HepG2 (cell line): ENCODE data around the gene PDILT. TPM values are rescaled to one million over a fixed set of nuclear protein-coding genes. Genes with fewer than 3 reads are reported as not detected.

Experiments used
- ADNP ChIP-seq: sonication (generic); formaldehyde crosslinking; IDR thresholded peaks from 2 replicates; pipeline ENCODE4 v1.4.0; 2020; ENCODE audit warnings: missing genetic modification reagents
- ELF3 ChIP-seq: IDR thresholded peaks from 2 replicates; pipeline ENCODE4 v1.6.1; 2016; ENCODE audit warnings: missing genetic modification reagents, missing compliant biosample characterization
- ETV5 ChIP-seq: IDR thresholded peaks from 2 replicates; pipeline ENCODE4 v1.6.1; 2018; ENCODE audit warnings: missing biosample characterization, missing genetic modification reagents, inconsistent platforms, borderline replicate concordance
- TCF7 ChIP-seq: sonication (generic); IDR thresholded peaks from 2 replicates; pipeline ENCODE4 v1.6.1; 2016; ENCODE audit warnings: antibody characterized with exemption, low read depth
- ZNF136 ChIP-seq: sonication (generic); formaldehyde crosslinking; IDR thresholded peaks from 2 replicates; pipeline ENCODE4 v1.8.1; 2022; ENCODE audit warnings: low read depth, mild to moderate bottlenecking, moderate library complexity, missing genetic modification reagents
- ZNF550 ChIP-seq: sonication (generic); formaldehyde crosslinking; IDR thresholded peaks from 2 replicates; pipeline ENCODE4 v1.4.0; 2020; ENCODE audit warnings: mild to moderate bottlenecking, missing genetic modification reagents, borderline replicate concordance
- ZNF772 ChIP-seq: sonication (generic); formaldehyde crosslinking; IDR thresholded peaks from 2 replicates; pipeline ENCODE4 v1.5.0; 2020; ENCODE audit warnings: mild to moderate bottlenecking, missing genetic modification reagents
- ZNF777 ChIP-seq: sonication (generic); formaldehyde crosslinking; IDR thresholded peaks from 2 replicates; pipeline ENCODE4 v1.4.0; 2020; ENCODE audit warnings: missing genetic modification reagents
- ZSCAN22 ChIP-seq: sonication (generic); formaldehyde crosslinking; IDR thresholded peaks from 2 replicates; pipeline ENCODE4 v1.4.0; 2020; ENCODE audit warnings: mild to moderate bottlenecking, missing genetic modification reagents
- polyA plus RNA-seq, 8 experiments: library from polyadenylated mRNA; depleted of rRNA in 3 of 8; stranded (reverse) in 7 of 8; unstranded in 1 of 8; fragments of >200 nt; fragmentation: Illumina TruSeq in 4 of 8; extraction: Trizol in 4 of 8; gene quantifications; 2 replicates each; pipeline versions ENCODE4 v1.2.1 to v1.2.3, GENCODE V29; 2011 to 2016; ENCODE audit warnings: low read depth in 4 of 8, missing spikeins in 1 of 8, mixed read lengths in 1 of 8; ENCODE audit not compliant: insufficient read depth in 1 of 8
- total RNA-seq, 5 experiments: library from RNA; depleted of rRNA; stranded (reverse); fragments of >200 nt; fragmentation: Illumina TruSeq; extraction: Trizol; gene quantifications; 2 replicates each; pipeline ENCODE4 v1.2.3, GENCODE V29; 2016; ENCODE audit warnings: low read depth in 1 of 5
- TF ChIP-seq, protein P1 (sequence below): sonication (generic); formaldehyde crosslinking; IDR thresholded peaks from 2 replicates; pipeline ENCODE4 v1.9.0; 2021; ENCODE audit warnings: mild to moderate bottlenecking, missing genetic modification reagents
- TF ChIP-seq, protein P2 (sequence below): sonication (generic); formaldehyde crosslinking; IDR thresholded peaks from 2 replicates; pipeline ENCODE4 v1.4.0; 2020; ENCODE audit warnings: missing genetic modification reagents; ENCODE audit errors: not compliant biosample characterization
- TF ChIP-seq, protein P3 (sequence below), 2 experiments: fragments of 450-650 bp in 1 of 2; sonication (generic) in 1 of 2; formaldehyde crosslinking; IDR thresholded peaks; 2 replicates each; pipeline versions ENCODE4 v1.5.0 to v1.8.0; 2020 to 2022; ENCODE audit warnings: mild to moderate bottlenecking in 1 of 2, missing genetic modification reagents in 1 of 2
- TF ChIP-seq, protein P4 (sequence below): sonication (generic); formaldehyde crosslinking; IDR thresholded peaks from 2 replicates; pipeline ENCODE4 v1.4.0; 2020; ENCODE audit warnings: missing genetic modification reagents
- TF ChIP-seq, protein P5 (sequence below): sonication (generic); formaldehyde crosslinking; IDR thresholded peaks from 2 replicates; pipeline ENCODE4 v1.5.1; 2020; ENCODE audit warnings: mild to moderate bottlenecking, missing genetic modification reagents
- TF ChIP-seq, protein P6 (sequence below): sonication (generic); formaldehyde crosslinking; IDR thresholded peaks from 2 replicates; pipeline ENCODE4 v1.8.0; 2022; ENCODE audit warnings: mild to moderate bottlenecking, missing genetic modification reagents, moderate library complexity

The PDILT gene
- total and polyA plus RNA-seq, 2 of the 13 experiments (the other 11 are each of a cell fraction or from before 2014, with no cell fraction given): not detected

GRCh38 chr16:20424129-20424866 lies 19.8 kb upstream of the PDILT start (continued):
- TF ChIP-seq, protein P1, sequence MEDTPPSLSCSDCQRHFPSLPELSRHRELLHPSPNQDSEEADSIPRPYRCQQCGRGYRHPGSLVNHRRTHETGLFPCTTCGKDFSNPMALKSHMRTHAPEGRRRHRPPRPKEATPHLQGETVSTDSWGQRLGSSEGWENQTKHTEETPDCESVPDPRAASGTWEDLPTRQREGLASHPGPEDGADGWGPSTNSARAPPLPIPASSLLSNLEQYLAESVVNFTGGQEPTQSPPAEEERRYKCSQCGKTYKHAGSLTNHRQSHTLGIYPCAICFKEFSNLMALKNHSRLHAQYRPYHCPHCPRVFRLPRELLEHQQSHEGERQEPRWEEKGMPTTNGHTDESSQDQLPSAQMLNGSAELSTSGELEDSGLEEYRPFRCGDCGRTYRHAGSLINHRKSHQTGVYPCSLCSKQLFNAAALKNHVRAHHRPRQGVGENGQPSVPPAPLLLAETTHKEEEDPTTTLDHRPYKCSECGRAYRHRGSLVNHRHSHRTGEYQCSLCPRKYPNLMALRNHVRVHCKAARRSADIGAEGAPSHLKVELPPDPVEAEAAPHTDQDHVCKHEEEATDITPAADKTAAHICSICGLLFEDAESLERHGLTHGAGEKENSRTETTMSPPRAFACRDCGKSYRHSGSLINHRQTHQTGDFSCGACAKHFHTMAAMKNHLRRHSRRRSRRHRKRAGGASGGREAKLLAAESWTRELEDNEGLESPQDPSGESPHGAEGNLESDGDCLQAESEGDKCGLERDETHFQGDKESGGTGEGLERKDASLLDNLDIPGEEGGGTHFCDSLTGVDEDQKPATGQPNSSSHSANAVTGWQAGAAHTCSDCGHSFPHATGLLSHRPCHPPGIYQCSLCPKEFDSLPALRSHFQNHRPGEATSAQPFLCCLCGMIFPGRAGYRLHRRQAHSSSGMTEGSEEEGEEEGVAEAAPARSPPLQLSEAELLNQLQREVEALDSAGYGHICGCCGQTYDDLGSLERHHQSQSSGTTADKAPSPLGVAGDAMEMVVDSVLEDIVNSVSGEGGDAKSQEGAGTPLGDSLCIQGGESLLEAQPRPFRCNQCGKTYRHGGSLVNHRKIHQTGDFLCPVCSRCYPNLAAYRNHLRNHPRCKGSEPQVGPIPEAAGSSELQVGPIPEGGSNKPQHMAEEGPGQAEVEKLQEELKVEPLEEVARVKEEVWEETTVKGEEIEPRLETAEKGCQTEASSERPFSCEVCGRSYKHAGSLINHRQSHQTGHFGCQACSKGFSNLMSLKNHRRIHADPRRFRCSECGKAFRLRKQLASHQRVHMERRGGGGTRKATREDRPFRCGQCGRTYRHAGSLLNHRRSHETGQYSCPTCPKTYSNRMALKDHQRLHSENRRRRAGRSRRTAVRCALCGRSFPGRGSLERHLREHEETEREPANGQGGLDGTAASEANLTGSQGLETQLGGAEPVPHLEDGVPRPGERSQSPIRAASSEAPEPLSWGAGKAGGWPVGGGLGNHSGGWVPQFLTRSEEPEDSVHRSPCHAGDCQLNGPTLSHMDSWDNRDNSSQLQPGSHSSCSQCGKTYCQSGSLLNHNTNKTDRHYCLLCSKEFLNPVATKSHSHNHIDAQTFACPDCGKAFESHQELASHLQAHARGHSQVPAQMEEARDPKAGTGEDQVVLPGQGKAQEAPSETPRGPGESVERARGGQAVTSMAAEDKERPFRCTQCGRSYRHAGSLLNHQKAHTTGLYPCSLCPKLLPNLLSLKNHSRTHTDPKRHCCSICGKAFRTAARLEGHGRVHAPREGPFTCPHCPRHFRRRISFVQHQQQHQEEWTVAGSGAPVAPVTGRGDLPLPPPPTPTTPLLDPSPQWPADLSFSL (CRISPR knock-in tag): no peak; the same call in 1 of the 2 replicates
- TF ChIP-seq ADNP (CRISPR knock-in tag) (peak; percentile 76; the same call in 1 of the 2 replicates), ZNF772 (CRISPR knock-in tag) (0 out of 2 replicates have a peak, but pooled peaks have one; percentile 41), ZNF550 (CRISPR knock-in tag) (no peak), ZSCAN22 (CRISPR knock-in tag) (no peak), ZNF136 (CRISPR knock-in tag) (peak; percentile 76; the same call in 1 of the 2 replicates), TCF7 (peak; percentile 65), ZNF777 (no peak; the same call in 1 of the 2 replicates), ETV5 (CRISPR knock-in tag) (peak; percentile 80), ELF3 (CRISPR knock-in tag) (peak; percentile 79)
- TF ChIP-seq, protein P2, sequence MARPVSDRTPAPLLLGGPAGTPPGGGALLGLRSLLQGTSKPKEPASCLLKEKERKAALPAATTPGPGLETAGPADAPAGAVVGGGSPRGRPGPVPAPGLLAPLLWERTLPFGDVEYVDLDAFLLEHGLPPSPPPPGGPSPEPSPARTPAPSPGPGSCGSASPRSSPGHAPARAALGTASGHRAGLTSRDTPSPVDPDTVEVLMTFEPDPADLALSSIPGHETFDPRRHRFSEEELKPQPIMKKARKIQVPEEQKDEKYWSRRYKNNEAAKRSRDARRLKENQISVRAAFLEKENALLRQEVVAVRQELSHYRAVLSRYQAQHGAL (CRISPR knock-in tag): no peak
- TF ChIP-seq, protein P3, sequence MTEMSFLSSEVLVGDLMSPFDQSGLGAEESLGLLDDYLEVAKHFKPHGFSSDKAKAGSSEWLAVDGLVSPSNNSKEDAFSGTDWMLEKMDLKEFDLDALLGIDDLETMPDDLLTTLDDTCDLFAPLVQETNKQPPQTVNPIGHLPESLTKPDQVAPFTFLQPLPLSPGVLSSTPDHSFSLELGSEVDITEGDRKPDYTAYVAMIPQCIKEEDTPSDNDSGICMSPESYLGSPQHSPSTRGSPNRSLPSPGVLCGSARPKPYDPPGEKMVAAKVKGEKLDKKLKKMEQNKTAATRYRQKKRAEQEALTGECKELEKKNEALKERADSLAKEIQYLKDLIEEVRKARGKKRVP (CRISPR knock-in tag; IDR thresholded peaks at IDR 0.05): no peak; a peak in 1 of 4 replicates
- TF ChIP-seq, protein P4, sequence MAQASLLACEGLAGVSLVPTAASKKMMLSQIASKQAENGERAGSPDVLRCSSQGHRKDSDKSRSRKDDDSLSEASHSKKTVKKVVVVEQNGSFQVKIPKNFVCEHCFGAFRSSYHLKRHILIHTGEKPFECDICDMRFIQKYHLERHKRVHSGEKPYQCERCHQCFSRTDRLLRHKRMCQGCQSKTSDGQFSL: peak; percentile 77
- TF ChIP-seq, protein P5, sequence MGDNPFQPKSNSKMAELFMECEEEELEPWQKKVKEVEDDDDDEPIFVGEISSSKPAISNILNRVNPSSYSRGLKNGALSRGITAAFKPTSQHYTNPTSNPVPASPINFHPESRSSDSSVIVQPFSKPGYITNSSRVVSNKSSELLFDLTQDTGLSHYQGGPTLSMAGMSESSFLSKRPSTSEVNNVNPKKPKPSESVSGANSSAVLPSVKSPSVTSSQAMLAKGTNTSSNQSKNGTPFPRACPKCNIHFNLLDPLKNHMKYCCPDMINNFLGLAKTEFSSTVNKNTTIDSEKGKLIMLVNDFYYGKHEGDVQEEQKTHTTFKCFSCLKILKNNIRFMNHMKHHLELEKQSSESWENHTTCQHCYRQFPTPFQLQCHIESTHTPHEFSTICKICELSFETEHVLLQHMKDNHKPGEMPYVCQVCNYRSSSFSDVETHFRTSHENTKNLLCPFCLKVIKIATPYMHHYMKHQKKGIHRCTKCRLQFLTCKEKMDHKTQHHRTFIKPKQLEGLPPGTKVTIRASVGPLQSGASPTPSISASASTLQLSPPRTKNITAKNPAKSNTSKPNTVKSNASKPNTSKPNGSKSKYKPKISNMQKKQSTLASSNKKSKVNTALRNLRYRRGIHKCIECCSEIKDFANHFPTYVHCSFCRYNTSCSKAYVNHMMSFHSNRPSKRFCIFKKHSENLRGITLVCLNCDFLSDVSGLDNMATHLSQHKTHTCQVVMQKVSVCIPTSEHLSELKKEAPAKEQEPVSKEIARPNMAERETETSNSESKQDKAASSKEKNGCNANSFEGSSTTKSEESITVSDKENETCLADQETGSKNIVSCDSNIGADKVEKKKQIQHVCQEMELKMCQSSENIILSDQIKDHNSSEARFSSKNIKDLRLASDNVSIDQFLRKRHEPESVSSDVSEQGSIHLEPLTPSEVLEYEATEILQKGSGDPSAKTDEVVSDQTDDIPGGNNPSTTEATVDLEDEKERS: peak; percentile 89; the same call in 1 of the 2 replicates
- TF ChIP-seq, protein P6, sequence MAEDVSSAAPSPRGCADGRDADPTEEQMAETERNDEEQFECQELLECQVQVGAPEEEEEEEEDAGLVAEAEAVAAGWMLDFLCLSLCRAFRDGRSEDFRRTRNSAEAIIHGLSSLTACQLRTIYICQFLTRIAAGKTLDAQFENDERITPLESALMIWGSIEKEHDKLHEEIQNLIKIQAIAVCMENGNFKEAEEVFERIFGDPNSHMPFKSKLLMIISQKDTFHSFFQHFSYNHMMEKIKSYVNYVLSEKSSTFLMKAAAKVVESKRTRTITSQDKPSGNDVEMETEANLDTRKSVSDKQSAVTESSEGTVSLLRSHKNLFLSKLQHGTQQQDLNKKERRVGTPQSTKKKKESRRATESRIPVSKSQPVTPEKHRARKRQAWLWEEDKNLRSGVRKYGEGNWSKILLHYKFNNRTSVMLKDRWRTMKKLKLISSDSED: no peak
